ENCODE results near the gene CD163L1.
"Not testable (repeated sequence)": the region's sequence is repeated elsewhere in the genome, so short reads cannot be mapped to it uniquely, and the experiment has no call there.

The CD163L1 gene

DNA sequence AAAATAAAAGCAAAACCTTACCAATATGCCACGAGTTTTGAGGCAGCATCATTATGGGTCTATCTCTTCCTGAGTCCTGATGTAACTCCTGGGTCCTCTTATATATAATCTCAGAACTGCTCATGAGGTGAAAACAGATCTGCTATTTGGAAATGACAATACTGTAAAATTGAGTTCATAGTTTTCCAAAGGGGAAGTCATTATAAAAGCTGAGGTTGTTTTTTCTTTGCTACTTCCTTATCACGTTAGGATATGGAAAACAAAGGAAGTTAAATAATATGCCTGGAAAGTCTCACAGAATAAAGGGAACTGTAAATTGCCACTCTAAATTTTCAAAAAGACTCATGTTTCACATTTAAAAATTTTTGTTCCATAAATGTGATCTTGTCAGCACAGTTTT, at the start of gene CD163L1:
Gene CD163L1, minus strand, starts transcription at position 78 of the 400 bp plus-strand sequence. Its CDS starts 26 bp downstream, at position 52.
- DNase-seq, result no peak

- no peak for DNase-seq
These were observed 49.1 kb upstream of the CD163L1 start for GRCh38 chr12:7493006-7493405.

DNA sequence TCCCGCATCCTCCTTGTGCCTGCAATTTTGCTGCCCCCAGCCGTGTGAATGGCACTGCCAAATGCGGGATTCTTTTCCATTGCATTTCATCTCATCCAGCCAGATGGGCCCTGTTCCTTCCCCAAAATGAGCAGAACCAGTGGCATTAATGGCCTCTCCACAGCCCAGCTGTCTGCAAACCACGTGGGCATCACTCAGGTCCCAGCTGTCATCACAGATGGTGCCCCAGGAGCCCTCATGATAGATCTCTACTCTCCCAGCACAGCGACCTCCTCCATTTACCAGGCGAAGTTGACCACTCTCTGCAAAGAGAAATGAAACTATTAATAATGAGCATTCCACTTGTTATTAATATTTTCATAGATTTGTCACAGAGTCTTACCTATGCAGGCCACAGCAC, 42.6 kb upstream of the CD163L1 start:
- DNase-seq, result no peak

- no peak for DNase-seq
These were observed 41.1 kb upstream of the CD163L1 start for GRCh38 chr12:7485095-7485494.

DNA sequence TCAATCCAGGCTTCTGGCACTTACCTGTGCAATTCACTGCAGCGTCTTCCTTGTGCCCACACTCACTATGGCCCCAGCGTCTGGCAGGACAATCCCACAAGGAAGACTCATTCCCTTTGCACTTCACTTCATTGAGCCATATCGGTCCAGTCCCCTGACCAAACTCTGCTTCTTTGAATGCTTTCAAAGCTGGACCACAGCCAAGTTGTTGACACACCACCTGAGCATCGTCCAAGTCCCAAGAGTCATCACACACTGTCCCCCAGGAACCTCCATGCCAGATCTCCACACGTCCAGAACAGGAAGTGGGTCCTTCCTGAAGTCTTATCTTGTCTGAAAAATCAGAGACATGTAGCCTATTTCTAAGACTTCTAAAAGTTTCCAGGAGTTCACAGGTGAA, 39.4 kb upstream of the CD163L1 start:
- no peak for DNase-seq

GRCh38 chr12:7479771-7480170, 35.8 kb upstream of the CD163L1 start:
- DNase-seq, result no peak

GRCh38 chr12:7472060-7472459, 28.1 kb upstream of the CD163L1 start:
- no peak for DNase-seq

- no peak for DNase-seq
These were observed 16.7 kb upstream of the CD163L1 start for GRCh38 chr12:7460375-7461259.

- DNase-seq, result no peak
These were observed 16.0 kb upstream of the CD163L1 start for GRCh38 chr12:7459973-7460372.

DNA sequence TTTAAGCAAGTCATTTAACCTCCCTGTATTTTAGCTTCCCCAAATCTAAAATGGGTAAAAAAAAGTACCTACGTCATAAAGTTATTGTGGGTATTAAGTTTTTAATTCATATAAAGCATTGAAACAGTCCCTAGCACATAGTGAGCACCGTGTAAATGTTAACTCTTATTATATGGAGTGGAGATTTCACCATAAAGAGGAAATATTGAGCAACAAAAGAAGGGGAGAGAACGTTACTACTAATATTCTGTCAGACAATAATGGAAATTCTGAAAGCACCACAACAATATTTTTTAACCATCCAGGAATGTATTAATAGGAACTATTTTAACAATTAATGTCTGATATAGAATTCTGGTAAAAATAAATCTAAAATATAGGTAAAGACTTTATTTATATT, 7.8 kb upstream of the CD163L1 start:
- DNase-seq, result no peak

DNA sequence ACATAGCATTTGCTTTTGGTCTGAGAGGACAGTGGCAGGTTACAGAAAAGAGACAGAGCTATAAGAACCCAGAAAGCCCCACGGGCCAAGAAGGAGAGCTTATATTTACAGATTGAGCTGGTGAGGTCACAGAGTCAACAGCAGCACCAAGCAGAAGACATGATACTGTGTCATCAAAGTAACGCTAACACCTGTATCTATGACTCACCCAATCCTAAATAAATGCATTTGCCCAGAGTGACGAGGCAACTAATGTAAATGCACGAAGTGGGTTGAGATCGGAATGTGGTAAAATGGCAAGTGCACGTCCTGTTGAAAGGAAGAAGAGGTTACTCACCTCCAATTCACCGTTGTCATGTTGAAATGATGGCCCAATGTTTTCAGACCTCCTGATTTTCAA, 6.7 kb upstream of the CD163L1 start:
- DNase-seq, result no peak

GRCh38 chr12:7448099-7448498, 4.1 kb upstream of the CD163L1 start:
- no peak for DNase-seq

- DNase-seq, result no peak
These were observed 584 bp upstream of the CD163L1 start for GRCh38 chr12:7444537-7444936.

DNA sequence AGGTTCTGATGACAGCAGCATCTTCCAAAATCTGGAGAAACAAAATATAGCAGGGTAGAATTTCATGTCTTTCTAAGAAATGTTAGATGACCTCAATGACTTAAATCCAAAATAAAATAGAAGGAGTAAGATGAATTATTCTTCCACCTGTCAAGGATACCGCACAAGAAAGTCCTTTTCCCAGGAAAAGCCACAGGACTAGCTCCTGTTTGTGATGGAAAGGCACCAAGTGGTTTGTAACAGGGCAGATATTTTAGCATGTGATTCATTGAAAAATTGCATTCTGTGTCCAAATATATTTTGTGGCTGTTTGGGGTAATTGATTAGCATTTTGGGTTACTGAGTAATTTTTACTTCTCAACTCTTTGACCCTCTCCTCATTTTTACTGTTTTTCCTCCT, 2.7 kb downstream of the CD163L1 start:
- no peak for DNase-seq

GRCh38 chr12:7439579-7440505, 4.1 kb downstream of the CD163L1 start:
- DNase-seq, result peak; percentile 62

DNA sequence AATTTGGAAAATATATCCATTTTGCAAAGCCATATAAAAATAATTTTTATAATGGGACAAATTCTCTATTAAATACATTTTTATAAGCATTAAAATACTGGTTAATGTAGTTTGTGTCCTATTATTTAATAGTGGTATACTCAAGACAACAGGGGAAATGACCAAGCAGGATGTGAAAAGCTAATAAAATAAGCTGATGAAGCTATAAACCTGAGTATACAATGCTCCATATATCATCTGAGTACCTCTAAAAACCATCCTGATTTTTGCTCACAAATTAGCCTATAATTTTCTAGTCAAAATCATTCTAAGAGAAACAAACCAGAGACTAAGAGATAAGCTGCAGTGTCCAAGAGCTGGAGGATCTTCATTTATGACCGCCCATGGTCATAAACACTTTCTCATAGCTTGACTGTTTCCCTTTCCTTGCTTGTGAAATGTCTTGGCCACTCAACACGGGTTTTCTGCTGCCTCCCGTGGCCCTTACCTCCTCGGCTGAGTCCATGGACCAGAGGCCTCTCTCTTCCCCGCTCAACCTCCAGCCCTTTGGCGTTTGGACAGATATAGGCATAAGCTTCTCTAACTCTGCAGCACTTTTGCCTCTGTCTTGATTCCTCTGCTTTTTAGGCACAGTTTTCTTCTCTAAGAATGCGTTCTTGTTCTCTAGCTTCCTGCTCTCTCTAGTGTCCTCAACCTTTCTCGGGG, 5.5 kb downstream of the CD163L1 start:
- not testable (repeated sequence) for DNase-seq

GRCh38 chr12:7437494-7437893, 6.5 kb downstream of the CD163L1 start:
- not testable (repeated sequence) for DNase-seq

- DNase-seq, result no peak
These were observed 9.3 kb downstream of the CD163L1 start for GRCh38 chr12:7434670-7435069.

DNA sequence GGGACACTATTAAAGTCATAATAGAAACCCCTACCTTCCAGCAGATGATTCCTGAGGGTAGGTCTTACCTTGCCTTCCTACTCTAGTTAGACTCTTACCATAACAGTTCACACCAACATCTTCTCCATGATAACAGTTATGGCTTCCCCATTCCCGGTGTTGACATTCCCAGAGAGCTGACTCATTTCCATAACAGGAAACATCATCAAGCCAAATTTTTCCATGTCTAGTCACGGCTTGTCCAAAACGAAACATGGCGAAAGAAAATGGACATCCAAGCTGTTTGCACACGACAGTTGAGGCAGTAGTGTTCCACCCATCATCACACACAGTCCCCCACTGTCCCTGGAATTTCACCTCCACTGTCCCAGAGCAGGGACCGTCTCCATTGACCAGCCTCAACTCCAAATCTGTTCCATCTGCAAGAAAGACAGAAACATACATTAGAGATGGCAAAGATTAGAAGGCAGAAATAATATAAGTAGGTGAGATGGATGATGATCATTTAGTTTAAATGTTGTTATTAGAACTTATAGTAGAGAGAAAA, 10.6 kb downstream of the CD163L1 start:
- DNase-seq, result no peak

DNA sequence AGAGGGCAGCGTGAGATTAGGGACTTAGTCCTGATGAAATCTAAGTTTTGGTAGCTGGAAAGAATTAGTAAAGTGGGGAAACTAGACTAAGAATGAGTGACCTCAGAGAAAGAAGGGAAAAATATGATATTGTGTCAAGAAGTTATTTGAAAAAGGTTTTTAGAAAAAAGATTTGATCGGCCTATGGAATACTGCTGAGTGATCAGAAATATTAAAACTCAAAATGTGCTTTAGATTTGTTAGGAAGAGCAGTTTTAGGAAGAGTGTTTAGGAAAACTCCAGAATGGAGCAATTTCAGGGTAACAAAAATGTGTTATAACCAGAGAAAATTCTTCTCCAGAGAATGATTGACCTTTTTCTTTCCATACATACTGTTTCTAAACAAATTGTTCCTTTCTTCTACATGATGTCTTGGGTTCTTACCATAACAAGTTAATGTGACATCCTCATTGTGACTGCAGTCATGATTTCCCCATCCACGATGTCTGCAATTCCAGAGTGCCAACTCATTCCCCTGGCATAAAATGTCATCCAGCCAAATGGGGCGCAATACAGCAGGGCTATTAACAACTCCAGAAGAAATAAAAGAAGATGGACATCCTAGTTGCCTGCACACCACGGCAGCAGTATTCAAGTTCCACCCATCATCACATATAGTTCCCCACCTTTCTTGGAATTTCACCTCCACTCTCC, 11.8 kb downstream of the CD163L1 start:
- DNase-seq, result no peak

DNA sequence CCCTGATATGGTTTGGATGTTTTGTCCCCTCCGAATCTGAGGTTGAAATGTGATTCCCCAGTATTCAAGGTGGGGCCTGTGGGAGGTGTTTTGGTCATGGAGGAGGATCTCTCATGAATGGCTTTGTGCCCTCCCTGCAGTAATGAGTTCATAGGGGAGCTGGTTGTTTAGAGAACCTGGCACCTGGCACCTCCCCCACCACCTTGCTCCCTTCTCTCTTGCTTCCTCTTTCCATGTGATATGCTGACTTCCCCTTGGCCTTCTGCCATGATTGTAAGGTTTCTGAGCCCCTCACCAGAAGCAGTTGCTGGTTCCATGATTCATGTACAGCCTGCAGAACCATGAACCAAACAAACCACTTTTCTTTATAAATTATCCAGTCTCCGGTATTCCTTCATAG, 32.6 kb downstream of the CD163L1 start:
- DNase-seq, result no peak

DNA sequence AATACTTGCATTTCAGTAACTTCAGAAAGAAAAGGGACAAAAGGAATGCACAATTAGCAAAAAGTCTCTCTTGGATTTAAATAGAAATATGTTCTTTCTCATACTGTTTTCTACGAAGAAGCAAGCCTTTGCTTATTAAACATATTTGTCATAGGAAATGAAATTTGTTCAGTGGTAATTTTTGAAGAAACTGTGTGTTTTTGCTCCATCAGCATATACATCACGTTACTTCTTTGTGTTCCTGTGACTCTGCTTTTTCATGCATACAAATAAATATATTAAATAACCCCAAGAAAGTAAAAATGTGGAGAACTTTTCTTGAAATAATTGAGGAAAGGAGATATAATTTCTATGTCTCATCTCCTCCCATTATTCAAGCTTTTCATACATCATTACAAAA, 39.7 kb downstream of the CD163L1 start:
- no peak for DNase-seq

Measured in left hindlimb (tissue), 1 donor.